ENCODE data around the gene SNX27. TPM values are rescaled to one million over a fixed set of nuclear protein-coding genes. Genes with fewer than 3 reads are reported as not detected.
"Not testable (repeated sequence)": the region's sequence is repeated elsewhere in the genome, so short reads cannot be mapped to it uniquely, and the experiment has no call there.

SNX27 gene
- total RNA-seq, 3 donors from 2014 or later (not counting 1 experiment from before 2014, with no cell fraction given) = 17.8 to 25.0 (median 23.7) TPM

DNA sequence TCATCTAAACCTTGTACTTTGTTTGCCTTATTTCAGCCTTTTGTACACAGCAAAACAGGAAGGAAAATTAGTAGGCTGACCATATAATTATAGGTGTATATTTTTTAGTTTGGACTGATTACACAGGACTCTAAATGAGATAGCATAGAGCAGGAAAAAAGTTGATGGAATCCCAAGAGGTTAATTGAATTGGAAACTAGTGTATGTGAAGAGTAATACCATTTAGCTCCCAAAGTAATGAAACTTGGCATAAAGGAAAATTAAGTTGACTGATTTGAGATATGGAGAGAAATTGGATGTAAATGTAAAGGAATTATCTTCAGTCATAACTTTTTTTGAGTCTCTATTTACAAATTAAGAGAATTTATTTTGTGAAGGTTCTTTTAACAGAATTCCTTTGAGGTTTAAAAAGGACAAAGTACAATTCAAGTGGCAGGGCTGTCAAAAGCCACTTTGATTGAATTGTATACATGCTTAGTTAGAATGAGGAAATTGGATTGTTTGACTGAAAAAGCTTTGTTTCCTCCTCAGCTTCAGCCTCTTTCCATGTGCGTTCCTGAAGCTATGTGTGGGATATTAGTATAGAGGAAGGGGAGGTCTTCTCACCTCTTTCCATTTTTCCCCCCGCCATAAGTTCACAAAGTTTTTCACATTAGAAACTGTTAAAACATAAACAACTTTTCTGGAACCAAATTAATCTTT is 26.4 kb downstream of the SNX27 start:
- ATAC-seq (no peak), DNase-seq (no peak)
- TF ChIP-seq, protein P1, sequence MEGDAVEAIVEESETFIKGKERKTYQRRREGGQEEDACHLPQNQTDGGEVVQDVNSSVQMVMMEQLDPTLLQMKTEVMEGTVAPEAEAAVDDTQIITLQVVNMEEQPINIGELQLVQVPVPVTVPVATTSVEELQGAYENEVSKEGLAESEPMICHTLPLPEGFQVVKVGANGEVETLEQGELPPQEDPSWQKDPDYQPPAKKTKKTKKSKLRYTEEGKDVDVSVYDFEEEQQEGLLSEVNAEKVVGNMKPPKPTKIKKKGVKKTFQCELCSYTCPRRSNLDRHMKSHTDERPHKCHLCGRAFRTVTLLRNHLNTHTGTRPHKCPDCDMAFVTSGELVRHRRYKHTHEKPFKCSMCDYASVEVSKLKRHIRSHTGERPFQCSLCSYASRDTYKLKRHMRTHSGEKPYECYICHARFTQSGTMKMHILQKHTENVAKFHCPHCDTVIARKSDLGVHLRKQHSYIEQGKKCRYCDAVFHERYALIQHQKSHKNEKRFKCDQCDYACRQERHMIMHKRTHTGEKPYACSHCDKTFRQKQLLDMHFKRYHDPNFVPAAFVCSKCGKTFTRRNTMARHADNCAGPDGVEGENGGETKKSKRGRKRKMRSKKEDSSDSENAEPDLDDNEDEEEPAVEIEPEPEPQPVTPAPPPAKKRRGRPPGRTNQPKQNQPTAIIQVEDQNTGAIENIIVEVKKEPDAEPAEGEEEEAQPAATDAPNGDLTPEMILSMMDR (IDR thresholded peaks at IDR 0.05) = no peak
- Mint-ChIP-seq H3K9me3 (no peaks in the 10 kb centered on the region), H3K27ac (no peak overlapping the region), H3K4me1 (peaks cover 22 to 27% of the 10 kb centered on the region in 2 donors), H3K36me3 (no peaks in the 10 kb centered on the region), H3K4me3 (no peak overlapping the region), H3K27me3 (ENCODE audit: low read depth in 2 of 2) (no peaks in the 10 kb centered on the region)
- Histone ChIP-seq H3K27ac (ENCODE audit: low read length) (no peak overlapping the region), H3K9me3 (ENCODE audit: control insufficient read depth, insufficient read depth, low read length) (no peaks in the 10 kb centered on the region), H3K36me3 (ENCODE audit: control insufficient read depth, insufficient read depth, low read length) (peaks cover 2% of the 10 kb centered on the region), H3K4me1 (ENCODE audit: control insufficient read depth, insufficient read depth, low read length) (no peaks in the 10 kb centered on the region), H3K27me3 (ENCODE audit: control insufficient read depth, insufficient read depth, low read length) (no peaks in the 10 kb centered on the region), H3K4me3 (ENCODE audit: low read length) (no peak overlapping the region)
- intact Hi-C loops (cut with micrococcal nuclease) = no loop called here
- no CpG with 5 or more reads among the region's 2 CpGs for WGBS (ENCODE audit: insufficient coverage)

GRCh38 chr1:151638812-151639211 is 27.0 kb downstream of the SNX27 start:
- 96% methylated on average over 6 of the region's 9 CpGs for WGBS (ENCODE audit: insufficient coverage)
- peaks cover 2% of the 10 kb centered on the region for H3K36me3 ChIP-seq (ENCODE audit: control insufficient read depth, insufficient read depth, low read length)
- Mint-ChIP-seq H3K9me3 (no peaks in the 10 kb centered on the region), H3K27me3 (ENCODE audit: low read depth in 2 of 2) (no peaks in the 10 kb centered on the region), H3K27ac (no peak overlapping the region), H3K36me3 (no peaks in the 10 kb centered on the region), H3K4me3 (no peak overlapping the region), H3K4me1 (peaks cover 22% of the 10 kb centered on the region in 2 donors)
- H3K27me3 ChIP-seq (ENCODE audit: control insufficient read depth, insufficient read depth, low read length) = no peaks in the 10 kb centered on the region
- ATAC-seq = no peak
- no peaks in the 10 kb centered on the region for H3K4me1 ChIP-seq (ENCODE audit: control insufficient read depth, insufficient read depth, low read length)
- no peak for DNase-seq
- TF ChIP-seq, protein P1 (IDR thresholded peaks at IDR 0.05) = no peak
- intact Hi-C loops (cut with micrococcal nuclease) = no loop called here
- H3K27ac ChIP-seq (ENCODE audit: low read length) = no peak overlapping the region
- no peaks in the 10 kb centered on the region for H3K9me3 ChIP-seq (ENCODE audit: control insufficient read depth, insufficient read depth, low read length)
- H3K4me3 ChIP-seq (ENCODE audit: low read length) = no peak overlapping the region

GRCh38 chr1:151639466-151639865 is 27.6 kb downstream of the SNX27 start:
- H3K4me1 ChIP-seq (ENCODE audit: control insufficient read depth, insufficient read depth, low read length) = no peaks in the 10 kb centered on the region
- H3K9me3 ChIP-seq (ENCODE audit: control insufficient read depth, insufficient read depth, low read length) = no peaks in the 10 kb centered on the region
- peaks cover 2% of the 10 kb centered on the region for H3K36me3 ChIP-seq (ENCODE audit: control insufficient read depth, insufficient read depth, low read length)
- TF ChIP-seq, protein P1 (IDR thresholded peaks at IDR 0.05) = no peak
- Mint-ChIP-seq H3K4me1 (peaks cover 21 to 22% of the 10 kb centered on the region in 2 donors), H3K27me3 (ENCODE audit: low read depth in 2 of 2) (no peaks in the 10 kb centered on the region), H3K4me3 (no peak overlapping the region), H3K36me3 (no peaks in the 10 kb centered on the region), H3K27ac (no peak overlapping the region), H3K9me3 (no peaks in the 10 kb centered on the region)
- DNase-seq = no peak
- no peak for ATAC-seq
- H3K27ac ChIP-seq (ENCODE audit: low read length) = no peak overlapping the region
- no peaks in the 10 kb centered on the region for H3K27me3 ChIP-seq (ENCODE audit: control insufficient read depth, insufficient read depth, low read length)
- no peak overlapping the region for H3K4me3 ChIP-seq (ENCODE audit: low read length)
- intact Hi-C loops (cut with micrococcal nuclease) = no loop called here
- WGBS (ENCODE audit: insufficient coverage) = 65% methylated on average over 2 of the region's 2 CpGs

GRCh38 chr1:151641229-151641628 is 29.4 kb downstream of the SNX27 start:
- Histone ChIP-seq H3K27ac (ENCODE audit: low read length) (no peak overlapping the region), H3K36me3 (ENCODE audit: control insufficient read depth, insufficient read depth, low read length) (peaks cover 2% of the 10 kb centered on the region), H3K4me3 (ENCODE audit: low read length) (no peak overlapping the region), H3K27me3 (ENCODE audit: control insufficient read depth, insufficient read depth, low read length) (no peaks in the 10 kb centered on the region), H3K9me3 (ENCODE audit: control insufficient read depth, insufficient read depth, low read length) (no peaks in the 10 kb centered on the region), H3K4me1 (ENCODE audit: control insufficient read depth, insufficient read depth, low read length) (no peaks in the 10 kb centered on the region)
- Mint-ChIP-seq H3K27me3 (ENCODE audit: low read depth in 2 of 2) (no peaks in the 10 kb centered on the region), H3K36me3 (no peaks in the 10 kb centered on the region), H3K9me3 (no peaks in the 10 kb centered on the region), H3K4me3 (no peak overlapping the region), H3K4me1 (peaks cover 21 to 22% of the 10 kb centered on the region in 2 donors), H3K27ac (no peak overlapping the region)
- TF ChIP-seq, protein P1 (IDR thresholded peaks at IDR 0.05) = no peak
- DNase-seq = no peak
- WGBS (ENCODE audit: insufficient coverage) = no CpG with 5 or more reads among the region's 1 CpG
- ATAC-seq = no peak
- intact Hi-C loops (cut with micrococcal nuclease) = no loop called here

DNA sequence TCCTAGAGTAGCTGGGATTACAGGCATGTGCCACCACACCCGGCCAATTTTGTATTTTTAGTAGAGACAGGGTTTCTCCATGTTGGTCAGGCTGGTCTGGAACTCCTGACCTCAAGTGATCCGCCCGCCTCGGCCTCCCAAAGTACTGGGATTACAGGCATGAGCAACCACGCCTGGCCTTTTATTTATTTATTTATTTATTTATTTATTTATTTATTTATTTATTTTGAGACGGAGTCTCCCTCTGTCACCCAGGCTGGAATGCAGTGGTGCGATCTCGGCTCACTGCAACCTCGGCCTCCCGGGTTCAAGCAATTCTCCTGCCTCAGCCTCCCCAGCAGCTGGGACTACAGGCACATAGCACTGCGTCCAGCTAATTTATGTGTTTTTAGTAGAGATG is 31.2 kb downstream of the SNX27 start:
- H3K27ac Mint-ChIP-seq; H3K27ac ChIP-seq (ENCODE audit: low read length); H3K27me3 Mint-ChIP-seq (ENCODE audit: low read depth in 2 of 2); intact Hi-C loops (cut with micrococcal nuclease); H3K4me3 ChIP-seq (ENCODE audit: low read length); ATAC-seq; H3K4me1 ChIP-seq (ENCODE audit: control insufficient read depth, insufficient read depth, low read length); H3K4me3 Mint-ChIP-seq; H3K36me3 ChIP-seq (ENCODE audit: control insufficient read depth, insufficient read depth, low read length); H3K9me3 Mint-ChIP-seq; H3K27me3 ChIP-seq (ENCODE audit: control insufficient read depth, insufficient read depth, low read length); H3K9me3 ChIP-seq (ENCODE audit: control insufficient read depth, insufficient read depth, low read length); DNase-seq; H3K36me3 Mint-ChIP-seq: not testable (repeated sequence)
- 100% methylated on average over 7 of the region's 11 CpGs for WGBS (ENCODE audit: insufficient coverage)
- peaks cover 18 to 19% of the 10 kb centered on the region in 2 donors for H3K4me1 Mint-ChIP-seq

All from natural killer cell (primary cell).